BE2C (cell line): ENCODE data around the gene EMX1.

Experiments
- DNase-seq: peaks from one replicate; pipeline ENCODE4 v3.0.0-alpha.2; 2020
- H3K27me3 ChIP-seq: fragments of 250-450 bp; sonication (Bioruptor Pico); 2 replicates; pipeline ENCODE4 v1.5.1; 2020; ENCODE audit warnings: mild to moderate bottlenecking
- H3K36me3 ChIP-seq: fragments of 250-450 bp; sonication (Bioruptor Pico); 2 replicates; pipeline ENCODE4 v1.5.1; 2020; ENCODE audit warnings: mild to moderate bottlenecking
- H3K4me1 ChIP-seq: fragments of 250-450 bp; sonication (Bioruptor Pico); 2 replicates; pipeline ENCODE4 v1.5.1; 2020
- H3K4me3 ChIP-seq: 2 replicates; pipeline ENCODE4 v1.5.1; 2011; ENCODE audit warnings: low read depth, low read length
- H3K9me3 ChIP-seq: fragments of 250-450 bp; sonication (Bioruptor Pico); 2 replicates; pipeline ENCODE4 v1.5.1; 2020
- TF ChIP-seq, protein P1 (sequence below): IDR thresholded peaks from 2 replicates; pipeline ENCODE4 v1.5.1; 2012; ENCODE audit warnings: mild to moderate bottlenecking, low read depth, low read length

Gene EMX1

DNA sequence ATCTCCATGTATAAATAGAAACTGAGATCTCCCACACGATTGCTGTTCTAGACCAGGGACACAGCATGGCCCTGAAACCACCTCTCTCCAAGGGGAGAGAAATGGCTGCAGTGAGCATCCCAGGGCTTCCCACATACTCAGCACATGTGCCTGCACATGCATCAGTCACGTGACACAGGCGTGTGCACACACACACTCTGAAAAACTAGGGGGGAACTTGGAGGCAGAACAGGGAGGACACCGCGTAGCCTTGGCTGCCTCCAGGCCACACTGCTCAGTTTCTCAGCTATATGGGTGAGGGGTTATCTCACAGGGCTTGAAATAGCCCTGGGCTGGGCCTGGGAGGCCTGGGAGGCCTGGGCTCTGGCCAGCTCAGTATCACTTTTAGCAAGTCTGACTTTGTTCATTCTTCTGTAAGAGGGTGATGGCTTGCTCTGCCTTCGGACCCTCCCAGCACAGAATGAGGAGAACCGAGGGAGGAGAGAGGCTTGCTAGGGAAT, 66.9 kb downstream of the EMX1 start:
- no peaks in the 10 kb centered on the region for H3K9me3 ChIP-seq
- no peaks in the 10 kb centered on the region for H3K4me1 ChIP-seq

More for the DNA sequence above, 66.9 kb downstream of the EMX1 start:
- H3K36me3 ChIP-seq = no peaks in the 10 kb centered on the region
- no peak for DNase-seq
- no peaks in the 10 kb centered on the region for H3K27me3 ChIP-seq
- TF ChIP-seq, protein P1, sequence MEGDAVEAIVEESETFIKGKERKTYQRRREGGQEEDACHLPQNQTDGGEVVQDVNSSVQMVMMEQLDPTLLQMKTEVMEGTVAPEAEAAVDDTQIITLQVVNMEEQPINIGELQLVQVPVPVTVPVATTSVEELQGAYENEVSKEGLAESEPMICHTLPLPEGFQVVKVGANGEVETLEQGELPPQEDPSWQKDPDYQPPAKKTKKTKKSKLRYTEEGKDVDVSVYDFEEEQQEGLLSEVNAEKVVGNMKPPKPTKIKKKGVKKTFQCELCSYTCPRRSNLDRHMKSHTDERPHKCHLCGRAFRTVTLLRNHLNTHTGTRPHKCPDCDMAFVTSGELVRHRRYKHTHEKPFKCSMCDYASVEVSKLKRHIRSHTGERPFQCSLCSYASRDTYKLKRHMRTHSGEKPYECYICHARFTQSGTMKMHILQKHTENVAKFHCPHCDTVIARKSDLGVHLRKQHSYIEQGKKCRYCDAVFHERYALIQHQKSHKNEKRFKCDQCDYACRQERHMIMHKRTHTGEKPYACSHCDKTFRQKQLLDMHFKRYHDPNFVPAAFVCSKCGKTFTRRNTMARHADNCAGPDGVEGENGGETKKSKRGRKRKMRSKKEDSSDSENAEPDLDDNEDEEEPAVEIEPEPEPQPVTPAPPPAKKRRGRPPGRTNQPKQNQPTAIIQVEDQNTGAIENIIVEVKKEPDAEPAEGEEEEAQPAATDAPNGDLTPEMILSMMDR = no peak
- no peak overlapping the region for H3K4me3 ChIP-seq
